HG03108 (cell line): ENCODE results near the gene WNT7A.

ENCODE experiments used
- ATAC-seq: cut with Tn5 transposase; IDR thresholded peaks from one replicate; pipeline ENCODE4 v1.9.1; 2021; ENCODE audit warnings: moderate library complexity; ENCODE audit not compliant: unreplicated experiment

The WNT7A gene

DNA sequence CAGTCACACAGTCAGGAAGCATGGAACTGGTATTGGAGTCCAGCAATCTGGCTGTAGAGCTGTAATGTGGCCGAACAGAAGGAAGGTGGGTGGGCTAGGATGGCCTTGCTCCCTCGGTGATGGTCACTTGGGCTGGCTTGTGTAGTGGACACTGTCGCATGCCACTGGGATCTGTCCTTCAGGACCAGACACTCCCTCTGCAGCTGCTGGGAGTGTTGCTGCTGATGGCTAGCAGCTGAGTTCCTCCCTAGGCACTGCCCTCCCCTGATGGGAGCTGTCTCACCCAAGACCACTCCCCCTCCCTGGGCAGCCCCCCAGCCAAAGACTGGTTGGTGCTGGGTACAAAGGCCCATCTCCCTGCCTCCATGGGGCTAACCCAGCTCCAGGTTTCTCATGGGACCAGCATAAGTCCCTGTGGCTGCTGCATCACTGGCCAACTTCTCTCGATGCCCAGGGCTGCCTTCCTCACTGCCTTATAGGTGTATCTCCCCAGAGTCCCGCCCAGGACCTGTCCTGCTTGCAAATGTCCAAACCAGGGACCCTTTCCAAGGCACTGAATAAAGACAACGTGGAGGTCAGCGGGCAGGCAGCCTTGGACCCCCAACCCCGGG is 48.4 kb downstream of the WNT7A start:
- ATAC-seq: no peak

DNA sequence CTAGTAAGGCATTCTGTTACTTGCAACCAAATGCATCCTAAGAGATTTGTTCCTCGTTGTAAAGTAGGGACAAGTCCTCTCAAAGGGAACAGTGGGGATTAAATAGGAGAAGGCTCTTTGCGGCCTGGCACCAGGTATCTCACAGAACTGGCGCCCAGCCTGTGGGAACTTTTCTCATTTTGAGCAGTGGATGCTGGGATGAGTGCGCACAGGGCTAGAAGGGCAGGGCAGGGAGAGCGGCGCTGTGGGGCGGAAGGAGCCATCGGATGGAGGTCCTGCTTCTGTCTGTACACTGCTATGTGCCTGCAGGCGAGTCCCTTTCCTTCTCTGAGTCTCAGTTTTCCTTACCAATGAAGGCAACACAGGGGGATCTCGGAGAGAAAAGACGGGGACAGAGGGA is 50.6 kb downstream of the WNT7A start:
- no peak for ATAC-seq

DNA sequence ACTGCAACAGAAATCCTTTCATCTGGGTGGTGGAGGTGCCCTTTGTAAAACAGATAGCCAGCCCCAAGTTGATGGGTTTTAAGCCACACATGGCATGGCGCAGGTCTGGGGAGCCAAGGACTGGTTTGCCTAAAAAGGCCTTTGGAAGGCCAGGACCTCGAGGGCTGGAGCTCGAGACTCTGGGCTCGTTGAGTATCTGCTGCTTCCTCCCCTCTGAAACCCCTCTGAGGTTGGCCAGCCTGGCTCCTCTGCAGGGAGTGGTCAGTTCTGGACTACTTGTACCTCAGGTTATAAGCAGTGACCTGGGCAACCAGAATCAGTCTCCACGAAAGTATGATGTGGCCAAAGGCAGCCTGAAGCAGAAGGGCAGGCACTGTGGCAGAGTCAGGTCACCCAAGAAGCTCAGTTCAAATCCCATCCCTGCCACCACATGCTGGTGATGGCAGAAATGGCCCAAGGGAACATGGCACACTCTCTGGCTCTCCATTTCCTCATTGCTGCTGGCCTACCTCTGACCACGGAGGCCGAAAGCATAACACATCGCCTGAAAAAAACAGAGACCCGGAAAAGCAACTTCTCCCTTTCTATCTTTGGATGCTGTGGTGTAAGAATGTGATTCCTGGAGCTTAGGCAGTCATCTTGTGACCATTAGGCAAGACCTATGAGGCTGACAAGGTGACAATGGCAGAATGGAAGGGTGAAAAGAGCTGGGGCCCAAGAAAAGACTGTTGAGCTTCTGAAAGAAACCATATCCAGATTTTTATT is 51.2 kb downstream of the WNT7A start:
- ATAC-seq: no peak

GRCh38 chr3:13827699-13828098 is 52.2 kb downstream of the WNT7A start:
- ATAC-seq: no peak

DNA sequence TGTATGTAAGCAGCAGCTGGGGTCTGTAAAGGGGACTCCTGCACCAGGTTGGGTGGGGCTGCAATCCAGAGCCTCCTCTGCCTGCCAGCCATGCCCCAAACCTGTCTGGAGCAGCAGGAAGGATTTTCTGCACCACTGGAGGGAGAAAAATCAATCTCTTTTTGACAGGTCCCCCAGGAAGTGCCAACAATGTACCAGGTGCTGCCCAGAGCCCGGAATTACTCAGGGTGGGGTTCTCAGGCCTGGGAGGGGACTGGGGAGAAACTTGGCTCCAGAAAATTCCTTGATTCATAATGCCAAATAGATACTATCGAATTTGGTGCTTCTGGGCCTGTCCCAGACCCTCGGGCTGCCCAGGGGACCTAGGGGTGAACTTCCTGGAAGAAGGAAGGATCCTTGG is 52.6 kb downstream of the WNT7A start:
- ATAC-seq: no peak

- ATAC-seq: no peak
Observed at GRCh38 chr3:13826672-13827071, 53.2 kb downstream of the WNT7A start.

- no peak for ATAC-seq
Observed at GRCh38 chr3:13825821-13826220, 54.0 kb downstream of the WNT7A start.

- ATAC-seq: no peak
Observed at GRCh38 chr3:13825311-13825579, 54.6 kb downstream of the WNT7A start.

GRCh38 chr3:13824521-13825310 is 55.2 kb downstream of the WNT7A start:
- ATAC-seq: no peak

GRCh38 chr3:13823692-13824091 is 56.2 kb downstream of the WNT7A start:
- ATAC-seq: no peak

GRCh38 chr3:13822871-13823585 is 56.8 kb downstream of the WNT7A start:
- ATAC-seq: no peak

DNA sequence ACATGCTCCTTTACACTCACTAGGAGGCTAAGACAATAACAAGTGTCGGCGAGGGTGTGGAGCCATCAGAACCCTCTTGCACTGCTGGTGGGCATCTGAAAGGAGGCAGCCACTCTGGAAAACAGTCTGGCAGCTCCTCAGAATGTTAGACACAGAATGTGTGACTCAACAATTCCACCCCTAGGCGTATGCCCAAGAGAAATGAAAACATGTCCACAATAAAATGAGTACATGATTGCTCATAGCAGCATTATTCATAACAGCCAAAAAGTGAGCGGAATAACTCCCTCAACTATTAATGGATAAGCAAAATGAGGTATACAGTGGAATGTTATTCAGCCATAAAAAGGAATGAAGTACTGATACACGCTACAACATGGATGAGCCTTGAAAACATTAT is 57.8 kb downstream of the WNT7A start:
- no peak for ATAC-seq

GRCh38 chr3:13821126-13821525 is 58.7 kb downstream of the WNT7A start:
- ATAC-seq: no peak

GRCh38 chr3:13818919-13819318 is 61.0 kb downstream of the WNT7A start:
- no peak for ATAC-seq

GRCh38 chr3:13815088-13815683 is 64.7 kb downstream of the WNT7A start:
- ATAC-seq: no peak

GRCh38 chr3:13812034-13812471 is 67.8 kb downstream of the WNT7A start:
- ATAC-seq: no peak

- no peak for ATAC-seq
Observed at GRCh38 chr3:13811614-13812013, 68.3 kb downstream of the WNT7A start.

DNA sequence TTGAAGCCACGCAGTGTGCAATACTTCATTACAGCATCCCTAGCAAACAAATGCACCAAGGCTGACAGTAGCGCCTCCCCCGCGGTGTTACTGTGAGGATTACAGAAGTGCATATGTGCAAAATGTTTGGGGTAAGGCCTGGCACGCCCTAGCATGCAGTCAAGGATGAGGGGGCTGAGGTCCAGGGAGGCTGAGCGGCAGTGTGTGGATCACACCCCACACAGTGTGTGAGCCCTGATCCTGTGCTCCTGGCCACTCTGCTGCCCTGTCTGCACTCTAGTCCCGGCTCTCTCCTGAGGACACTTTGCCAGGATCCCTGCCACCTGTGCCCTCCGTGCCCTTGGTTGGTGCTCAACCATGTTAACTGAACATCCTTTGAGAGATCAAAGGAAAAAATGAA is 71.3 kb downstream of the WNT7A start:
- ATAC-seq: no peak

DNA sequence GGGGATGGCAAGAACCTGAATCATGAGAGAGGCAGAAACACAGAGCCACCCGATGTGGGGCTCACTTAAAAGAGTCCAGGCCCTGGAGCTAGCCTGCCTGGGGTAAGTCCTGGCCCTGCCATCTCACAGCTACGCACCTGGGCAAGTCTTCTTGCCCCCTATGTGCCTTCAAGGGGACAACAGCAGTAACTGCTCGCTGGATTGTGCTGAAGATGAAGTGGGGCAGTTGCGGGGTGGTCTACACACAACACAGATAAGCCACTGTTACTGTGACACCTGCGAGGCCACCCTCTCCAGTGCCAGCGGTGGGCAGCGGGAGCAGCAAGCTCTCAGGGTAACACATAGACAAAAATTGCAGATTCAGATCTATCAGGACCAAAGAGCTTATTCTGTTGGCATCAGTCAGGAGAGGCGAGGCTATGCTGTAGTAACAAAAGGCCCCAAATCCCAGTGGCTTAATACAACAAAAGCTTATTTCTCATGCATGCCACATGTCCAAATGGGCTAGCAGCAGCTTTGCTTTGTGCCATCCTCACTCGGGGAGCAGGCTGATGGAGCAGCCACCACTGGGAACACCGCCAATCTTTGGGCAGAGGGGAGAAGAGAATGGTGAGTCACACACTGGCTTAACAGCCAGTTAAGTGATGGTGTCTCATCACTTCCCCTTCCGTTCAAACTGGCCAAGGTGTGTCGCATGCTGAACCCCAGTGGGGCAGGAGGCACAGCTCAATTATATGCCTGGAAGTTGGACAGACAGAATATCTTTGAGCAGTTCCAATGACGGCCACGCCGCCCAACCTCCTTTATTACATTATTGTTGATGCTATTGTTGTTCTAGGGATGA is 78.3 kb downstream of the WNT7A start:
- no peak for ATAC-seq

DNA sequence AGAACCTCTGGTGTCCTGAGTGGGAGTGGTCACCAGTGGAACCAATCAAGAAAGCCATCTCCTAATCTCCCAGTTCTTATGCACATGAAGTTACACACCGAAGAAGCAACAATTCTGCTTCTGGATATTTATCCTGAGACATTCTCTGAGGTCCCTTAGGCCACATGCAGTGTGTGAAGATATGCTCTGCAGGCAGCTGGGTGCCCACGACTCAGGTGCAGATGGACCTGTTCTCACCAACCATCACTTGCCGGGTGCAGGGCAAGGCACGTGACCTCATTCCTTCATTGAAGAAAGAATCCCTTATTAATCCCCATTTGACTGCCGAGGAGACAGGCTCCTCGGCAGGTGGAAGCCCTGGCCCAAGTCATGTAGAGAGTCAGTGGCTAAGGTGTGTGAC is 79.8 kb downstream of the WNT7A start:
- no peak for ATAC-seq
